HepG2 (cell line): ENCODE measurements around the gene SBNO2. TPM values are rescaled to one million over a fixed set of nuclear protein-coding genes. Genes with fewer than 3 reads are reported as not detected.

ENCODE experiments used
- ATAC-seq: fragments of 200-7000 bp; cut with Tn5 transposase; 3 replicates; pipeline ENCODE4 v1.9.1; 2020; ENCODE audit warnings: mild to moderate bottlenecking, moderate library complexity
- BruUV-seq: library from RNA; stranded (reverse); fragments of 400-500 nt; replicated peaks from 2 replicates; lab custom pipeline; 2021; lab: Mats Ljungman, UMichigan
- CTCF ChIA-PET: fragments of 300-600 bp; formaldehyde crosslinking; extraction: SDS; loops from one replicate; lab custom pipeline; 2021; ENCODE audit warnings: low total read pairs, inconsistent platforms, low intra/inter-chr PET ratio; lab: Yijun Ruan, JAX
- POLR2A ChIA-PET: fragments of 350-600 bp; sonication (Branson Sonifier 250); formaldehyde crosslinking; loops from one replicate; lab custom pipeline; 2020; ENCODE audit warnings: antibody characterized with exemption, inconsistent platforms; lab: Yijun Ruan, JAX
- DNase-seq: peaks from one replicate; pipeline ENCODE4 v3.0.0-alpha.2; 2015; ENCODE audit warnings: low spot score
- FAIRE-seq: peaks from 3 replicates; lab custom pipeline; 2011; peaks lifted over from hg19 to GRCh38; lab: Jason Lieb, UNC
- H2AFZ ChIP-seq: one replicate; pipeline ENCODE4 v1.6.1; 2011; ENCODE audit warnings: low read length, inconsistent platforms
- H3K27ac ChIP-seq: fragments of 300-600 bp; 3 replicates; pipeline ENCODE4 v1.8.0; 2011; ENCODE audit warnings: mixed run types, mild to moderate bottlenecking, mixed read lengths, low read length, inconsistent platforms; ENCODE audit not compliant: insufficient read depth; ENCODE audit errors: extremely low read length
- H3K27me3 ChIP-seq, 2 experiments: fragments of 200-600 bp in 1 of 2; 2 replicates in 1 of 2; 3 replicates in 1 of 2; pipeline versions ENCODE4 v1.6.0 to v1.8.0; 2011; ENCODE audit warnings: low read length in 2 of 2, mild to moderate bottlenecking in 2 of 2, moderate library complexity in 2 of 2, inconsistent platforms in 1 of 2; ENCODE audit not compliant: insufficient read depth in 2 of 2, control insufficient read depth in 1 of 2
- H3K36me3 ChIP-seq, 2 experiments: fragments of 200-600 bp in 1 of 2; replicated peaks in 1 of 2; 2 replicates in 1 of 2; 3 replicates in 1 of 2; pipeline versions ENCODE4 v1.5.1 to v1.8.0; 2011; ENCODE audit warnings: low read length in 2 of 2, inconsistent platforms in 1 of 2; ENCODE audit not compliant: insufficient read depth in 2 of 2, control insufficient read depth in 1 of 2
- H3K4me1 ChIP-seq: 2 replicates; pipeline ENCODE4 v1.5.1; 2012; ENCODE audit warnings: low read length, inconsistent platforms; ENCODE audit not compliant: insufficient read depth
- H3K4me2 ChIP-seq: 2 replicates; pipeline ENCODE4 v1.6.0; 2011; ENCODE audit warnings: low read depth, low read length, inconsistent platforms
- H3K4me3 ChIP-seq, 3 experiments: fragments of 200-600 bp in 1 of 3; sonication (generic), shearing (Covaris generic) in 1 of 3; replicated peaks in 1 of 3; 2 replicates each; pipeline ENCODE4 v1.5.1; 2011 to 2016; ENCODE audit warnings: low read length in 3 of 3, inconsistent platforms in 2 of 3, low read depth in 2 of 3, mild to moderate bottlenecking in 2 of 3, control low read depth in 1 of 3, mixed read lengths in 1 of 3; ENCODE audit not compliant: insufficient read depth in 1 of 3
- H3K79me2 ChIP-seq: one replicate; pipeline ENCODE4 v1.6.1; 2011; ENCODE audit warnings: low read length, inconsistent platforms; ENCODE audit not compliant: insufficient read depth
- H3K9ac ChIP-seq: 2 replicates; pipeline ENCODE4 v1.6.0; 2011; ENCODE audit warnings: mild to moderate bottlenecking, low read depth, low read length, inconsistent platforms; ENCODE audit not compliant: insufficient read depth
- H3K9me3 ChIP-seq: 2 replicates; pipeline ENCODE4 v1.5.1; 2012; ENCODE audit warnings: mild to moderate bottlenecking, low read length
- H4K20me1 ChIP-seq: 2 replicates; pipeline ENCODE4 v1.6.0; 2011; ENCODE audit warnings: inconsistent platforms, mild to moderate bottlenecking, low read length, moderate library complexity; ENCODE audit not compliant: insufficient read depth
- AGO1 ChIP-seq: fragments of 200-400 bp; formaldehyde crosslinking; IDR thresholded peaks from 2 replicates; pipeline ENCODE4 v1.6.1; 2017; ENCODE audit warnings: mild to moderate bottlenecking, low read depth, low read length, moderate library complexity; ENCODE audit not compliant: poor library complexity, severe bottlenecking
- MAF1 ChIP-seq: sonication (generic); formaldehyde crosslinking; IDR thresholded peaks from 2 replicates; pipeline ENCODE4 v1.5.0; 2020; ENCODE audit warnings: missing genetic modification reagents, borderline replicate concordance
- MXI1 ChIP-seq: IDR thresholded peaks from 3 replicates; pipeline ENCODE4 v1.6.1; 2012; ENCODE audit warnings: low read depth, low read length, inconsistent platforms, borderline replicate concordance
- RBFOX2 ChIP-seq: fragments of 200-400 bp; formaldehyde crosslinking; IDR thresholded peaks from 2 replicates; pipeline ENCODE4 v1.6.1; 2017; ENCODE audit warnings: low read depth, mild to moderate bottlenecking, low read length
- SRSF9 ChIP-seq: fragments of 200-400 bp; formaldehyde crosslinking; IDR thresholded peaks from 2 replicates; pipeline ENCODE4 v1.6.1; 2018; ENCODE audit warnings: borderline replicate concordance, mild to moderate bottlenecking, low read depth, low read length; ENCODE audit not compliant: insufficient read depth, poor library complexity, severe bottlenecking
- ZNF317 ChIP-seq: sonication (generic); formaldehyde crosslinking; IDR thresholded peaks from 2 replicates; pipeline ENCODE4 v1.5.0; 2020; ENCODE audit warnings: mild to moderate bottlenecking, missing genetic modification reagents
- ZNF605 ChIP-seq: sonication (generic); formaldehyde crosslinking; IDR thresholded peaks from 2 replicates; pipeline ENCODE4 v1.8.0; 2022; ENCODE audit warnings: mild to moderate bottlenecking, missing genetic modification reagents
- ZNF615 ChIP-seq: sonication (generic); formaldehyde crosslinking; IDR thresholded peaks from 2 replicates; pipeline ENCODE4 v1.5.0; 2020; ENCODE audit warnings: mild to moderate bottlenecking, missing genetic modification reagents, borderline replicate concordance
- ZNF761 ChIP-seq: sonication (generic); formaldehyde crosslinking; conservative IDR thresholded peaks from 2 replicates; pipeline ENCODE4 v1.4.0; 2020; ENCODE audit warnings: mild to moderate bottlenecking, missing genetic modification reagents
- WGBS: methylation state at CpG from one replicate; pipeline ENCODE4 v1.1.6; 2017; ENCODE audit warnings: low lambda C conversion rate; 5-methylcytosine and 5-hydroxymethylcytosine counted together
- in situ Hi-C: cut with HindIII; loops from 2 replicates; pipeline ENCODE4 v1.10.0; 2017; ENCODE audit warnings: low pct_unique_long_range_greater_than_20kb; ENCODE audit not compliant: extremely low pct_ligation_motif_present
- intact Hi-C: fragments of 100-400 bp; cut with micrococcal nuclease; formaldehyde crosslinking; loops from one replicate; pipeline ENCODE4 v1.10.0; 2022; ENCODE audit not compliant: unreplicated experiment
- polyA plus RNA-seq, 8 experiments: library from polyadenylated mRNA; depleted of rRNA in 3 of 8; stranded (reverse) in 7 of 8; unstranded in 1 of 8; fragments of >200 nt; fragmentation: Illumina TruSeq in 4 of 8; extraction: Trizol in 4 of 8; gene quantifications; 2 replicates each; pipeline versions ENCODE4 v1.2.1 to v1.2.3, GENCODE V29; 2011 to 2016; ENCODE audit warnings: low read depth in 4 of 8, missing spikeins in 1 of 8, mixed read lengths in 1 of 8; ENCODE audit not compliant: insufficient read depth in 1 of 8
- total RNA-seq, 5 experiments: library from RNA; depleted of rRNA; stranded (reverse); fragments of >200 nt; fragmentation: Illumina TruSeq; extraction: Trizol; gene quantifications; 2 replicates each; pipeline ENCODE4 v1.2.3, GENCODE V29; 2016; ENCODE audit warnings: low read depth in 1 of 5
- TF ChIP-seq, protein P1 (sequence below): sonication (generic); formaldehyde crosslinking; IDR thresholded peaks from 2 replicates; pipeline ENCODE4 v1.5.0; 2020; ENCODE audit warnings: mild to moderate bottlenecking, missing genetic modification reagents, borderline replicate concordance
- TF ChIP-seq, protein P2 (sequence below): sonication (generic); formaldehyde crosslinking; IDR thresholded peaks from 2 replicates; pipeline ENCODE4 v1.4.0; 2020; ENCODE audit warnings: missing genetic modification reagents

SBNO2 gene
- total and polyA plus RNA-seq, 2 of the 13 experiments (the other 11 are each of a cell fraction or from before 2014, with no cell fraction given): 8.6 to 10.4 TPM

- no peak for FAIRE-seq
- no peaks in the 10 kb centered on the region for H3K9me3 ChIP-seq
- DNase-seq: no peak
- peaks cover 10 to 20% of the 10 kb centered on the region in 2 experiments; a peak in 4 of 5 replicates for H3K36me3 ChIP-seq
- H3K27ac ChIP-seq: no peak overlapping the region
- no peak for ATAC-seq
- ChIA-PET CTCF (no interaction called here), POLR2A (interaction anchor here (0.6 kb wide), 1 partner anchor 129 kb away, joined by 4 read pairs; no protein-coding TSS in a partner anchor)
- WGBS: 95% methylated on average over 25 of the region's 48 CpGs
- no peak overlapping the region for H2AFZ ChIP-seq
- no peaks in the 10 kb centered on the region for H3K27me3 ChIP-seq
- H3K4me2 ChIP-seq: no peak overlapping the region
- H4K20me1 ChIP-seq: peaks cover 15% of the 10 kb centered on the region; the same call in 1 of the 2 replicates
- intact Hi-C loops (loop anchor here (10.0 kb wide), 1 partner anchor 54 kb away; no protein-coding TSS in a partner anchor), in situ Hi-C loops (no loop called here)
- H3K79me2 ChIP-seq: peaks cover 11% of the 10 kb centered on the region
- H3K4me3 ChIP-seq: no peak overlapping the region
- peaks cover 39% of the 10 kb centered on the region for H3K4me1 ChIP-seq
- BruUV-seq: no TSS peak
- no peak overlapping the region for H3K9ac ChIP-seq
- TF ChIP-seq ZNF761 (CRISPR knock-in tag) (no peak), MXI1 (no peak), SRSF9 (no peak), ZNF317 (no peak), ZNF605 (CRISPR knock-in tag) (no peak), ZNF615 (CRISPR knock-in tag) (no peak), MAF1 (no peak), AGO1 (peak; percentile 71), RBFOX2 (peak; percentile 54)
- TF ChIP-seq, protein P1, sequence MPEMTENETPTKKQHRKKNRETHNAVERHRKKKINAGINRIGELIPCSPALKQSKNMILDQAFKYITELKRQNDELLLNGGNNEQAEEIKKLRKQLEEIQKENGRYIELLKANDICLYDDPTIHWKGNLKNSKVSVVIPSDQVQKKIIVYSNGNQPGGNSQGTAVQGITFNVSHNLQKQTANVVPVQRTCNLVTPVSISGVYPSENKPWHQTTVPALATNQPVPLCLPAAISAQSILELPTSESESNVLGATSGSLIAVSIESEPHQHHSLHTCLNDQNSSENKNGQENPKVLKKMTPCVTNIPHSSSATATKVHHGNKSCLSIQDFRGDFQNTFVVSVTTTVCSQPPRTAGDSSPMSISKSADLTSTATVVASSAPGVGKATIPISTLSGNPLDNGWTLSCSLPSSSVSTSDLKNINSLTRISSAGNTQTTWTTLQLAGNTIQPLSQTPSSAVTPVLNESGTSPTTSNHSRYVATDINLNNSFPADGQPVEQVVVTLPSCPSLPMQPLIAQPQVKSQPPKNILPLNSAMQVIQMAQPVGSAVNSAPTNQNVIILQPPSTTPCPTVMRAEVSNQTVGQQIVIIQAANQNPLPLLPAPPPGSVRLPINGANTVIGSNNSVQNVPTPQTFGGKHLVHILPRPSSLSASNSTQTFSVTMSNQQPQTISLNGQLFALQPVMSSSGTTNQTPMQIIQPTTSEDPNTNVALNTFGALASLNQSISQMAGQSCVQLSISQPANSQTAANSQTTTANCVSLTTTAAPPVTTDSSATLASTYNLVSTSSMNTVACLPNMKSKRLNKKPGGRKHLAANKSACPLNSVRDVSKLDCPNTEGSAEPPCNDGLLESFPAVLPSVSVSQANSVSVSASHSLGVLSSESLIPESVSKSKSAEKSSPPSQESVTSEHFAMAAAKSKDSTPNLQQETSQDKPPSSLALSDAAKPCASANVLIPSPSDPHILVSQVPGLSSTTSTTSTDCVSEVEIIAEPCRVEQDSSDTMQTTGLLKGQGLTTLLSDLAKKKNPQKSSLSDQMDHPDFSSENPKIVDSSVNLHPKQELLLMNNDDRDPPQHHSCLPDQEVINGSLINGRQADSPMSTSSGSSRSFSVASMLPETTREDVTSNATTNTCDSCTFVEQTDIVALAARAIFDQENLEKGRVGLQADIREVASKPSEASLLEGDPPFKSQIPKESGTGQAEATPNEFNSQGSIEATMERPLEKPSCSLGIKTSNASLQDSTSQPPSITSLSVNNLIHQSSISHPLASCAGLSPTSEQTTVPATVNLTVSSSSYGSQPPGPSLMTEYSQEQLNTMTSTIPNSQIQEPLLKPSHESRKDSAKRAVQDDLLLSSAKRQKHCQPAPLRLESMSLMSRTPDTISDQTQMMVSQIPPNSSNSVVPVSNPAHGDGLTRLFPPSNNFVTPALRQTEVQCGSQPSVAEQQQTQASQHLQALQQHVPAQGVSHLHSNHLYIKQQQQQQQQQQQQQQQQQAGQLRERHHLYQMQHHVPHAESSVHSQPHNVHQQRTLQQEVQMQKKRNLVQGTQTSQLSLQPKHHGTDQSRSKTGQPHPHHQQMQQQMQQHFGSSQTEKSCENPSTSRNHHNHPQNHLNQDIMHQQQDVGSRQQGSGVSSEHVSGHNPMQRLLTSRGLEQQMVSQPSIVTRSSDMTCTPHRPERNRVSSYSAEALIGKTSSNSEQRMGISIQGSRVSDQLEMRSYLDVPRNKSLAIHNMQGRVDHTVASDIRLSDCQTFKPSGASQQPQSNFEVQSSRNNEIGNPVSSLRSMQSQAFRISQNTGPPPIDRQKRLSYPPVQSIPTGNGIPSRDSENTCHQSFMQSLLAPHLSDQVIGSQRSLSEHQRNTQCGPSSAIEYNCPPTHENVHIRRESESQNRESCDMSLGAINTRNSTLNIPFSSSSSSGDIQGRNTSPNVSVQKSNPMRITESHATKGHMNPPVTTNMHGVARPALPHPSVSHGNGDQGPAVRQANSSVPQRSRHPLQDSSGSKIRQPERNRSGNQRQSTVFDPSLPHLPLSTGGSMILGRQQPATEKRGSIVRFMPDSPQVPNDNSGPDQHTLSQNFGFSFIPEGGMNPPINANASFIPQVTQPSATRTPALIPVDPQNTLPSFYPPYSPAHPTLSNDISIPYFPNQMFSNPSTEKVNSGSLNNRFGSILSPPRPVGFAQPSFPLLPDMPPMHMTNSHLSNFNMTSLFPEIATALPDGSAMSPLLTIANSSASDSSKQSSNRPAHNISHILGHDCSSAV (CRISPR knock-in tag): no peak
- TF ChIP-seq, protein P2, sequence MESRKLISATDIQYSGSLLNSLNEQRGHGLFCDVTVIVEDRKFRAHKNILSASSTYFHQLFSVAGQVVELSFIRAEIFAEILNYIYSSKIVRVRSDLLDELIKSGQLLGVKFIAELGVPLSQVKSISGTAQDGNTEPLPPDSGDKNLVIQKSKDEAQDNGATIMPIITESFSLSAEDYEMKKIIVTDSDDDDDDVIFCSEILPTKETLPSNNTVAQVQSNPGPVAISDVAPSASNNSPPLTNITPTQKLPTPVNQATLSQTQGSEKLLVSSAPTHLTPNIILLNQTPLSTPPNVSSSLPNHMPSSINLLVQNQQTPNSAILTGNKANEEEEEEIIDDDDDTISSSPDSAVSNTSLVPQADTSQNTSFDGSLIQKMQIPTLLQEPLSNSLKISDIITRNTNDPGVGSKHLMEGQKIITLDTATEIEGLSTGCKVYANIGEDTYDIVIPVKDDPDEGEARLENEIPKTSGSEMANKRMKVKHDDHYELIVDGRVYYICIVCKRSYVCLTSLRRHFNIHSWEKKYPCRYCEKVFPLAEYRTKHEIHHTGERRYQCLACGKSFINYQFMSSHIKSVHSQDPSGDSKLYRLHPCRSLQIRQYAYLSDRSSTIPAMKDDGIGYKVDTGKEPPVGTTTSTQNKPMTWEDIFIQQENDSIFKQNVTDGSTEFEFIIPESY (CRISPR knock-in tag): peak; percentile 84; the same call in 1 of the 2 replicates
These were observed 65.0 kb downstream of the SBNO2 start for GRCh38 chr19:1109032-1109551.
